NCI-H82 treated with DMSO at 0.1 percent for 48 hours (cell line): Measurements from ENCODE around the gene CD34.
A peak's percentile ranks its signal among the peaks of the same experiment; 100 is the strongest.

Experiments
- DNase-seq: peaks from one replicate; lab custom pipeline; 2025; ENCODE audit not compliant: unreplicated experiment; lab: John Stamatoyannopoulos, UW

Gene CD34

DNA sequence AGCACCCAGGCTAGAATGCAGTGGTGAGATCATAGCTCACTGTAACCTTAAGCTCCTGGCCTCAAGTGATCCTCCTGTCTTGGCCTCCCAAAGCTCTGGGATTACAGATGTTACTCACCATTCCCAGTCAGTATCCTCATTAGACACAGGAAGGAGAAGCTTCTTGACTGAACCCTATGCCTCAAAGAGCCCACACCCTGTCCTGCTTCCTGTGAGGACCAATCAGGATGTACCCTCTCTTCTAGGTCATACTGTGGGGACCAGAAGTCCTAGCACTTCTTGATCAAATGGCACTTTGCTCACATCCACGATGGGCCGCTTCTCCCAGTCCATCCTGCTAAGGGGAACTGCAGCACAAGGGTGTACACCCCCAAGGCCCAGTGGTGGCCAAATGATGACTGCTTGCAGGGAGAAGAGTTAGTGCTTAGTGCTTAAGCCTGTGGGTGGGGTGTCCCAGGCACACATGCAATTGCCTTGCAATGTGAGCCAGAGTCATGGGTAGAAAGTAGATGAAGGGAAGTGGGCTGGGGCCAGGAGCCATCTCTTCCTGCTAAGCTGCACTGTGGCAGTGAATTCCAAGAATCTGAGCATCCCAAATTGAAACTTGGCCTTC lies 9.8 kb downstream of the CD34 start:
- no peak for DNase-seq

- no peak for DNase-seq
Observed at GRCh38 chr1:207898836-207899235, 12.1 kb downstream of the CD34 start.

DNA sequence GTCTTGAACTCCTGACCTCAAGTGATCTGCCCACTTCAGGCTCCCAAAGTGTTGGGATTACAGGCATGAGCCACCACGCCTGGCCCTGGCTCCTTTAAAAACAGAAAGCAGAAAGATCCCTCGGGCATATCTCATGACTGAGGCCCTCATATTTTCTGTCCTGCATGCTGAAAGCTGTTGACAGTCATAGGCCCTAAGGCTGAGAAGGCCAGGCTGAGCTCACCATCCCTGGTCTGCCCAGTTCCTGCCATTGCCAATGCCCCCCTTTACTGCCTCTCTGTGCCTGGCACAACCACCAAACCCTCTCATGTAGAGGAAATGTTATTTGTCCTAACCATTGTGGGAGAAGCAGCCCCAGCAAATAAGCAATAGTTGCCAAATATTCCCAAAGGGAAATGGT lies 12.7 kb downstream of the CD34 start:
- DNase-seq = no peak

GRCh38 chr1:207897188-207897587 lies 13.7 kb downstream of the CD34 start:
- no peak for DNase-seq

DNA sequence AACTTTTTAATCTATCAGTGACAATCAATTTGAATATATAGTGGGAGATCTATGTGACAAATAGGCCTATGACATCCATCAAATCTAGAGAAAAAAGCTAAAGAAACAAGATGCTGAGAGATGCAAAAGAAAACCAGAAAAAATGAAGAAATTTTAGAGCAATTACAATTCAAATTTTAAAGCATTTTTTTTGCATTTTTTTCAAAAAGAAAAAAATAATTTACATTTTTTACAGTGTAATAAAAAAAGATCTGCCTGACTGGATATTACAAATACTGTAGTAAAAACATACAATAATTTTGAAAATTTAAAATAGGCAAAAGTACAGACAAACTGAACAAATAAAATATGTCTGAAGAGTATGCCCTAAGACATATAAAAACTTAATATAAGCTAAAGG lies 14.4 kb downstream of the CD34 start:
- no peak for DNase-seq

- DNase-seq = no peak
Observed at GRCh38 chr1:207894704-207895103, 16.2 kb downstream of the CD34 start.

GRCh38 chr1:207893737-207894582 lies 17.0 kb downstream of the CD34 start:
- no peak for DNase-seq

DNA sequence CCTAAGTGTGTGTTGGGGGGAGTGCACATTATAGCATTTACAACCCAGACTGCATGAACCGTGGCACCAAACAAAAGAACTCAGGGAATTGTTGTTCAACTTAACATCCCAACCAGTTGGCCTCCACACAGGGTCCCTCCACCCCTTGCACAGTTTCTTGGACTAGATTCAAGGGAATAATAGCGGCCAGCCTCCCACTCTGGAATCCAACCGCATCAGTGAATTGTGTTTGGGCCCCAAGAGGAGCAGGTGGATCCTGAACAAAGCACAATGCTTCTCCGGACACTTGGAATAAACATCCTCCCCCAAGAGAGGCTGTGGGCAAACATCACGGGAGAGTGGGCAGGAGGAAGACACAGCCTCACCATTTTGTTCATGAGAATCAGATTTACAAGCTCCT lies 18.2 kb downstream of the CD34 start:
- no peak for DNase-seq

DNA sequence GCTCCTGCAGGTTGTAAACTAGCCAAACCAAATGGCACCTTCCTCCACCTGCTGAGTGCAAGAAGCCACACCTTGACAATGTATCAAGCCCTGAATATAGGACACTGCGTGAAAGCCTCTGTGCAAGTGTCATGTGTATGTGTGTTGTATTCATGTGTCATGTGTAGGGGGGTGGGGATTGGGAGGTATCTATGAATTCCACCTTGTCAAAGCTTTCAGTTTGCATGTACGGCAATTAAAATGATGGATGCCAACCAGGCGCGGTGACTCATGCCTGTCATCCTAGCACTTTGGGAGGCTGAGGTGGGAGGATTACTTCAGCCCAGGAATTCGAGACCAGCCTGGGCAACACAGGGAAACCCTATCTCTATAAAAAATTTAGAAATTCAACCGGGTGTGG lies 19.8 kb downstream of the CD34 start:
- no peak for DNase-seq

DNA sequence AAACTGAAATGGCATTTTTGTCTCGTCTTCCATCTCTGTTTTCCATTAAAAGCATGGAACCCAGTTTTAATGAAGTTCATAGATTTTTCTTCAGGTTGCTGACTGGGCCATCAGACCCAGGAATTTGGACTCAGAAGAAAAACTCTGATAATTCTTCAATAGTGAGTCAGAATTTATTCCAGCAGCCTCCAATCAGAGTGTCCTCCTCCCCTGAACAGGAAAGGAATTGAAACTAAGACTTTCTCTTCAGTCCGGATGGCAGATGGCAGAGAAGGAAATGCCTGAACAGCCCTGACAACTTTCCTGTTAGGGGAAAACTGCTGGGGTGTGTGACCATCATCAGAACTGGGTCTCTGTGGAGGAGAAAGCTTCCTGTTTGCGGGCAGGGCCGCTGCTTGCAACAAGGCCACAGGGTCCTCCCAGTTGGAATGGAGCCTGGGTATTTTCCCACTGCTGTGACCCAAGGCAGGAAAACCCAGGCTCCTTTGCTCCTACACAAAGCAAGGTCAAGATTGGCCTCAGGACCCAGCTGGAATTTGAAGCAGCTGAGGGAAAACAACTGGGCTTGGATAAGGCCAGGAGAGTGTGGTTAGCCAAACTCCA lies 20.7 kb downstream of the CD34 start:
- DNase-seq = no peak

DNA sequence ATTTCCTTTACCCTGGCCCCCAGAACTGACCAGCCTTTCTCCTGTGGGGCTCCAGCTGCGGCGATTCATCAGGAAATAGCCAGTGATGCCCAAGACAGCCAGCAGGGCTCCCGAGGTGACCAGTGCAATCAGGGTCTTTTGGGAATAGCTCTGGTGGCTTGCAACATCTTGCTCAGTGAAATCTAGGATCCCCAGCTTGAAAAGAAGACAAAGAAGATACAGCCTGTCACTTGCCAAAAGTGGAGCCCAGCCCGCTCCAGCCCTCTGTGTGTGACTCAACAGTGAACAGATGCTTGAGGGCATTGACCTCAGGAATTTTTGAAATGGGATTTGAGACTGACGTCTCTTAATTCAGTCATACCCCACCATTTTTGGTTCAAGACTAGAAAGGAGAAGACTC lies 22.3 kb downstream of the CD34 start:
- no peak for DNase-seq

DNA sequence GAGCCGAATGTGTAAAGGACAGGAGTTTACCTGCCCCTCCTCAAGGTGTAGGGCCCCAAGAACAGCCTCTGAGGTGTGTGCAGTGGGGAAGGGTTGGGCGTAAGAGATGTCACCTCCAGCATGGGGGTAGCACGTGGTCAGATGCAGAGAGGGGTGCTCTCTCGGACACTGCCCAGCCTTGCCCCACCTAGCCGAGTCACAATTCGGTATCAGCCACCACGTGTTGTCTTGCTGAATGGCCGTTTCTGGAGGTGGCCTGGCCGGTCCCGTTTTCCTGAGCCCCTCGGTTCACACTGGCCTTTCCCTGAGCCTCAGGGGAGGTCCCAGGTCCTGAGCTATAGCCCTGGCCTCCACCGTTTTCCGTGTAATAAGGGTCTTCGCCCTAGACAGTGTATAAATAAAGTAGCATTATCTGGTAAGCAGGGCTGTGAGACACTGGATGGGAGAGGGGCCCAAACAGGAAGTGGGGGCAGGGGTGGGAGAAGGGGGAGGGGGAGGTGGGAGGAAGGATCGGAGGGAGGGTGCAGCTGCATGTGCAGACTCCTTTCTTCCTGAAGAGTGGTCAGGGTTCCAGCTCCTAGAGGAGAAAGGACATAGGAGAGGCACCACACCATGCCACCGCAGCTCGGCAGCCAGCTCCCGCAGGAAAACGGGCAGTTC lies 23.3 kb downstream of the CD34 start:
- no peak for DNase-seq

GRCh38 chr1:207886227-207886626 lies 24.7 kb downstream of the CD34 start:
- no peak for DNase-seq

DNA sequence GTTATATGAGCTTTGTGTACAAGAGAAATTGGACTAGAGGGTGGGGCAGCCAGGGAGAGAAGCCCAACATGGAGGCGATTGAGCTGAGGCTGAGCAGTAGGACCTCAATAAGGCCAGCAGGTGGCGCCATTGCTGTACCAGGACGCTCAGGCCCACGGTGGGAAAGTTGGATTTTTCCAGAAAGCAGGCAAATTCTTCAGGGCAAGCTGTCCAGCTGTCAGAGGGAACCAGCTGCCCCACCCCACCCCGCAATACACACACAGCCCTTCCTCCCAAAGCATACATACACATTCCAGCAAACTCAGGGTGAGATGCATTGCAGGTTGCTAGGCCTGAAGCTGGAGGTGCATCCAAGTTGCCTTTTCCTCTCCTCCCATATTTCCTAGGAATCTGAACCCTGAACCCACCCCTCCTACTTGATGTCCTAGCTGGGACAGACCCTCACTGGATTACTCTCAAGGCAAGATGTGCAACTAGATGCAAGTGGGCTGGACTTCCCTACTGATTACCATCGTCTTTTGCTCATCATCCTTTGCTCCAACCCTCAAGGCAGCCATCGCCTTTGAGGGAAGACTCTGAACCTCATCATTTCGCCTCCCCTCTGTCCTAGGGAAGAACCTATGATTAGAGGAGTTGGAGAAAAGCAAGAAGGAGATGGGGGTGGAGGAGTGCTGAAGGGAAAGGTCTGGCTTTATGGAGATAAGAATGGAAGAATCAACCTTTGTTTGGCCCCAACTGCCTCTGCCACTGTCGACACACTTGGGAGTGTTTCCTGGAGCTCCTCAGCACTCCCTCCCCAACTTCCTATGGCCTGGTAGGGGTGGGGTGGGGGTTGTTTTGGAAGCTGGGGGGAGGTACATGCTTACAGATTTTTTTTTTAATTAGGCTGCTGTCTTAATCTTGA lies 25.5 kb downstream of the CD34 start:
- DNase-seq = peak; percentile 35

DNA sequence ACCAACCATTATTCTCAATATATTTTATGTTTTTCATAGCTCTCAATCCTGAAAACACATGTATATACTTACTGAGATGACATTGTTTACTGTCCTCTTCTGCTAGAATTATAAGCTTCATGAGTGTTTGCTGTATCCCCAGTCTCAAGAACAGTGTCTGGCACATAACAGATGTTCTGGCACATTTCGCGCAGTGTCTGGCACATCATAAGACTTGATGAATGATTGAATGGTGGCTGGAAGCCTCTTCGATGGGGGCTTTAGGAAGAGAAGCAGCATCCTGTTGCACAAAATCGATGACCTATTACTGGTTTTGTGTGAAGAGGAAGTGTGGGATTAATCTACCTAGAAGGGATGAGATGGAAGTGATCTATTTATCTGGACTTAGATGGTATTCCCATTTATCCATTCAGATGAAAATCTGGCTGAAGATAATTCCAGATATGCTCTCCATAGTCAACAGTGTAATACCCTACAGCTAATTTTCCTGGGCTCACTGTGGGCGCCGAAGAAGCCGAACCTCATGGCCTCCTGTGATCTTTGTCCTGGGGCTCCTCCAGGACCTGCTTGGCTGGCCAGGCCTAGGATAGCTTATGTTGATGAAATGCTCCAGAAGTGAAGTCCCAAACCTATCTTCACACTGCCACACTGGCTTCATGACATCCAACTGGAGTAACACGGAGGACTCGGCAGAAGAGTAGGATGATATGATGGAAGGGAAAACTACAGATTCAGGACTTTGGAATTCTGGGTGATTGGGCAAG lies 26.5 kb downstream of the CD34 start:
- no peak for DNase-seq

- no peak for DNase-seq
Observed at GRCh38 chr1:207883660-207884250, 27.2 kb downstream of the CD34 start.

GRCh38 chr1:207883104-207883651 lies 27.7 kb downstream of the CD34 start:
- DNase-seq = no peak

- no peak for DNase-seq
Observed at GRCh38 chr1:207882692-207883091, 28.2 kb downstream of the CD34 start.

DNA sequence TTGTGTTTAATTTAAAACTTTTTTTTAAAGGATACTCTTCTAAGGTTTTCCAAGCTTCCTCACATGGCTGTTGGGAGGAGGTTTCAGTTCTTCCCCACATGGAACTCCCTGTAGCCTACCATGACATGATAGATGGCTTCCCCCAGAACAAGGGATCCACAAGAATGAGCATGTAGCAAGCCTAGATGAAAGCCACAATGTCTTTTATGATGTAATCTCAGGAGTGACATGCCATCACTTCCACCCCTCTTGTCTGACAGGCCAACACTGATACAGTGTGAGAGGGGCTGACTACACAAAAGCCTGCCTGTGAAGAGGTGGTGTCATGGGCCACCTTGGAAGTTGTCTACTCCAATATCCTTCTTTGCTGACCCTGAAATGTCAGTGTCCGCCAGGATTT lies 32.0 kb downstream of the CD34 start:
- no peak for DNase-seq
